ENCODE data around the gene TARS3. TPM values are rescaled to one million over a fixed set of nuclear protein-coding genes. Genes with fewer than 3 reads are reported as not detected.

TARS3 gene
- total and polyA plus RNA-seq, 2 donors (not counting 3 experiments of a cell fraction or from before 2014, with no cell fraction given) = 0.91 to 8.2 TPM

DNA sequence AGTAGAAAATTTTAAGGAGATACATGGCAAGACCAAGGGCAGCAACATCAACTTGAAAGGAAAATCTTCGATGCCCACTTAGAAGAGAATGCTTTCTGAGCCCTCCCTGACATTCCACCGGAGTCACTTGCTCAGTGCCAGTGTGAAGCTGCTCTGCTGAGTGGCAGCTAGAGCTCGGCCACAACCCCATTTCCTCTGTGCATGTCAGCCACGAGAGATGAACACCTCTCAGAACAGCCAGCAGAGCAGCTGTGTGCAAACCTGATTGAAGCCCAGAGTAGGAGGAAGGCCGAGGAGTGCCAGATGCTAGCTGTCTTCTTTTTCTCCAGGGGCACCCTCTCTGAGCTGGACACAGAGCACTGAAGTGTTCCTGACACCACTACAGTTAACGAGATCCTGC is 12.2 kb downstream of the TARS3 start:
- Histone ChIP-seq H4K20me1 (replicated peaks; ENCODE audit: control insufficient read depth, extremely low read depth, insufficient read depth, low read length) (no peaks in the 10 kb centered on the region), H3K9ac (replicated peaks; ENCODE audit: extremely low read depth, insufficient read depth, low read length) (no peak overlapping the region), H3K9me3 (replicated peaks; ENCODE audit: control insufficient read depth, insufficient read depth, low read length) (no peaks in the 10 kb centered on the region), H3K4me1 (ENCODE audit: control insufficient read depth, extremely low read depth, insufficient read depth, low read length) (no peaks in the 10 kb centered on the region), H3K79me2 (ENCODE audit: control insufficient read depth, insufficient read depth, low read length) (no peaks in the 10 kb centered on the region), H3K4me3 (replicated peaks in 1 of 3; ENCODE audit: insufficient read depth in 1 of 3, low read depth in 1 of 3, low read length in 3 of 3) (no peak overlapping the region), H3K27me3 (ENCODE audit: control insufficient read depth in 2 of 2, insufficient read depth in 2 of 2, low read length in 2 of 2) (no peaks in the 10 kb centered on the region), H2AFZ (ENCODE audit: low read depth, low read length) (no peak overlapping the region), H3K36me3 (ENCODE audit: control insufficient read depth in 2 of 2, extremely low read depth in 1 of 2, insufficient read depth in 2 of 2, low read length in 2 of 2) (peaks cover 0 to 3% of the 10 kb centered on the region in 2 experiments), H3K9me1 (replicated peaks; ENCODE audit: control insufficient read depth, extremely low read depth, insufficient read depth, low read length) (no peaks in the 10 kb centered on the region), H3K4me2 (ENCODE audit: insufficient read depth, low read length) (no peak overlapping the region), H3K27ac (ENCODE audit: insufficient read depth, low read depth, low read length) (no peak overlapping the region)
- DNase-seq (ENCODE audit: low read depth, low spot score) (no peak), FAIRE-seq (no peak)
- TF ChIP-seq, protein P1, sequence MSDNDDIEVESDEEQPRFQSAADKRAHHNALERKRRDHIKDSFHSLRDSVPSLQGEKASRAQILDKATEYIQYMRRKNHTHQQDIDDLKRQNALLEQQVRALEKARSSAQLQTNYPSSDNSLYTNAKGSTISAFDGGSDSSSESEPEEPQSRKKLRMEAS (IDR thresholded peaks at IDR 0.05; ENCODE audit: insufficient read depth, insufficient read length) = no peak
- TF ChIP-seq JUN (IDR thresholded peaks at IDR 0.05; ENCODE audit: borderline replicate concordance, insufficient read depth, insufficient read length, low read depth) (no peak), FOS (IDR thresholded peaks at IDR 0.05; ENCODE audit: borderline replicate concordance, insufficient read depth, low read length) (no peak), GATA2 (IDR thresholded peaks at IDR 0.05; ENCODE audit: insufficient read depth, insufficient read length, low read depth, low read length) (no peak), MYC (IDR thresholded peaks at IDR 0.05; ENCODE audit: low read depth, low read length) (no peak), POLR2AphosphoS5 (IDR thresholded peaks at IDR 0.05; ENCODE audit: insufficient read depth, low read depth, low read length) (no peak), POLR2A (IDR thresholded peaks at IDR 0.05; ENCODE audit: low read depth, low read length) (no peak), EZH2 (IDR thresholded peaks at IDR 0.05; ENCODE audit: borderline replicate concordance, low read depth, low read length, severe bottlenecking) (no peak)
- TF ChIP-seq, protein P2, sequence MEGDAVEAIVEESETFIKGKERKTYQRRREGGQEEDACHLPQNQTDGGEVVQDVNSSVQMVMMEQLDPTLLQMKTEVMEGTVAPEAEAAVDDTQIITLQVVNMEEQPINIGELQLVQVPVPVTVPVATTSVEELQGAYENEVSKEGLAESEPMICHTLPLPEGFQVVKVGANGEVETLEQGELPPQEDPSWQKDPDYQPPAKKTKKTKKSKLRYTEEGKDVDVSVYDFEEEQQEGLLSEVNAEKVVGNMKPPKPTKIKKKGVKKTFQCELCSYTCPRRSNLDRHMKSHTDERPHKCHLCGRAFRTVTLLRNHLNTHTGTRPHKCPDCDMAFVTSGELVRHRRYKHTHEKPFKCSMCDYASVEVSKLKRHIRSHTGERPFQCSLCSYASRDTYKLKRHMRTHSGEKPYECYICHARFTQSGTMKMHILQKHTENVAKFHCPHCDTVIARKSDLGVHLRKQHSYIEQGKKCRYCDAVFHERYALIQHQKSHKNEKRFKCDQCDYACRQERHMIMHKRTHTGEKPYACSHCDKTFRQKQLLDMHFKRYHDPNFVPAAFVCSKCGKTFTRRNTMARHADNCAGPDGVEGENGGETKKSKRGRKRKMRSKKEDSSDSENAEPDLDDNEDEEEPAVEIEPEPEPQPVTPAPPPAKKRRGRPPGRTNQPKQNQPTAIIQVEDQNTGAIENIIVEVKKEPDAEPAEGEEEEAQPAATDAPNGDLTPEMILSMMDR (IDR thresholded peaks at IDR 0.05; ENCODE audit: extremely low read depth in 1 of 2, insufficient read depth in 1 of 2, low read depth in 1 of 2, low read length in 2 of 2) = no peak
- no TSS peak for BruUV-seq (replicated peaks)
- ChIA-PET CTCF (no interaction called here), POLR2A (no interaction called here)
- intact Hi-C loops (cut with micrococcal nuclease) (no loop called here), dilution Hi-C loops (cut with MboI; ENCODE audit: extremely low pct_ligation_motif_present, low sequenced_read_pairs) (no loop called here)
